ENCODE data around the gene CNOT3. TPM values are rescaled to one million over a fixed set of nuclear protein-coding genes. Genes with fewer than 3 reads are reported as not detected.
"Not testable (repeated sequence)": the region's sequence is repeated elsewhere in the genome, so short reads cannot be mapped to it uniquely, and the experiment has no call there.

Gene CNOT3
- total and polyA plus RNA-seq, 9 of the 15 experiments (the other 6 are each of a cell fraction or from before 2014, with no cell fraction given), result 0.27 to 60.4 (median 9.9) TPM

GRCh38 chr19:54095859-54096616 is 41.5 kb upstream of the CNOT3 start:
- CTCF ChIA-PET (ENCODE audit: low intra/inter-chr PET ratio); H4K20me1 ChIP-seq (replicated peaks; ENCODE audit: control insufficient read depth, insufficient read depth, low read length); BruUV-seq (replicated peaks); in situ Hi-C loops (cut with MboI); H3K27me3 ChIP-seq (ENCODE audit: control insufficient read depth in 2 of 2, insufficient read depth in 2 of 2, low read length in 2 of 2); intact Hi-C loops (cut with micrococcal nuclease); H3K9me1 ChIP-seq (ENCODE audit: control insufficient read depth, insufficient read depth, low read length); H3K79me2 ChIP-seq (ENCODE audit: control insufficient read depth, insufficient read depth, low read length); H3K36me3 ChIP-seq (ENCODE audit: control insufficient read depth, insufficient read depth, low read length); FAIRE-seq; H3K9me3 ChIP-seq (replicated peaks; ENCODE audit: control insufficient read depth, insufficient read depth, low read depth, low read length); H3K27ac ChIP-seq (ENCODE audit: extremely low read depth, low read depth, low read length); TF ChIP-seq NR2C2 (tag; IDR thresholded peaks at IDR 0.05): not testable (repeated sequence)
- peak; percentile 80 for ATAC-seq
- Histone ChIP-seq H2AFZ (ENCODE audit: low read depth, low read length) (peak overlapping the region; percentile 68), H3K4me1 (replicated peaks in 1 of 2; ENCODE audit: control insufficient read depth in 2 of 2, insufficient read depth in 2 of 2, low read length in 2 of 2) (peaks cover 0 to 24% of the 10 kb centered on the region in 2 experiments; a peak in 3 of 5 replicates), H3K9ac (ENCODE audit: insufficient read depth in 1 of 2, low read depth in 2 of 2, low read length in 2 of 2) (peak overlapping the region; percentile 34 to 84; a peak in 3 of 4 replicates), H3K4me2 (ENCODE audit: insufficient read depth, low read length) (peak overlapping the region; percentile 62), H3K4me3 (peak overlapping the region; percentile 16)
- POLR2A ChIA-PET, result interaction anchor here (1.4 to 1.7 kb wide), 2 partner anchors 19 to 112 kb away, joined by 4 to 5 read pairs; partner anchors contain the start of genes PRPF31 and TFPT
- peak; percentile 50 to 70 (median 62) for DNase-seq (ENCODE audit: extremely low read depth in 1 of 4, low spot score in 3 of 4)
- 3% methylated on average over 28 of the region's 46 CpGs for WGBS (ENCODE audit: insufficient coverage, low coverage, missing lambda C conversion rate)
- peak; percentile 89; the same call in 1 of the 2 replicates for TF ChIP-seq ZNF232 (CRISPR knock-in tag; IDR thresholded peaks at IDR 0.05)
- 0 out of 2 replicates have a peak, but pooled peaks have one; percentile 55 for TF ChIP-seq NR2C2 (CRISPR knock-in tag; IDR thresholded peaks at IDR 0.05)
- TF ChIP-seq, protein P1, sequence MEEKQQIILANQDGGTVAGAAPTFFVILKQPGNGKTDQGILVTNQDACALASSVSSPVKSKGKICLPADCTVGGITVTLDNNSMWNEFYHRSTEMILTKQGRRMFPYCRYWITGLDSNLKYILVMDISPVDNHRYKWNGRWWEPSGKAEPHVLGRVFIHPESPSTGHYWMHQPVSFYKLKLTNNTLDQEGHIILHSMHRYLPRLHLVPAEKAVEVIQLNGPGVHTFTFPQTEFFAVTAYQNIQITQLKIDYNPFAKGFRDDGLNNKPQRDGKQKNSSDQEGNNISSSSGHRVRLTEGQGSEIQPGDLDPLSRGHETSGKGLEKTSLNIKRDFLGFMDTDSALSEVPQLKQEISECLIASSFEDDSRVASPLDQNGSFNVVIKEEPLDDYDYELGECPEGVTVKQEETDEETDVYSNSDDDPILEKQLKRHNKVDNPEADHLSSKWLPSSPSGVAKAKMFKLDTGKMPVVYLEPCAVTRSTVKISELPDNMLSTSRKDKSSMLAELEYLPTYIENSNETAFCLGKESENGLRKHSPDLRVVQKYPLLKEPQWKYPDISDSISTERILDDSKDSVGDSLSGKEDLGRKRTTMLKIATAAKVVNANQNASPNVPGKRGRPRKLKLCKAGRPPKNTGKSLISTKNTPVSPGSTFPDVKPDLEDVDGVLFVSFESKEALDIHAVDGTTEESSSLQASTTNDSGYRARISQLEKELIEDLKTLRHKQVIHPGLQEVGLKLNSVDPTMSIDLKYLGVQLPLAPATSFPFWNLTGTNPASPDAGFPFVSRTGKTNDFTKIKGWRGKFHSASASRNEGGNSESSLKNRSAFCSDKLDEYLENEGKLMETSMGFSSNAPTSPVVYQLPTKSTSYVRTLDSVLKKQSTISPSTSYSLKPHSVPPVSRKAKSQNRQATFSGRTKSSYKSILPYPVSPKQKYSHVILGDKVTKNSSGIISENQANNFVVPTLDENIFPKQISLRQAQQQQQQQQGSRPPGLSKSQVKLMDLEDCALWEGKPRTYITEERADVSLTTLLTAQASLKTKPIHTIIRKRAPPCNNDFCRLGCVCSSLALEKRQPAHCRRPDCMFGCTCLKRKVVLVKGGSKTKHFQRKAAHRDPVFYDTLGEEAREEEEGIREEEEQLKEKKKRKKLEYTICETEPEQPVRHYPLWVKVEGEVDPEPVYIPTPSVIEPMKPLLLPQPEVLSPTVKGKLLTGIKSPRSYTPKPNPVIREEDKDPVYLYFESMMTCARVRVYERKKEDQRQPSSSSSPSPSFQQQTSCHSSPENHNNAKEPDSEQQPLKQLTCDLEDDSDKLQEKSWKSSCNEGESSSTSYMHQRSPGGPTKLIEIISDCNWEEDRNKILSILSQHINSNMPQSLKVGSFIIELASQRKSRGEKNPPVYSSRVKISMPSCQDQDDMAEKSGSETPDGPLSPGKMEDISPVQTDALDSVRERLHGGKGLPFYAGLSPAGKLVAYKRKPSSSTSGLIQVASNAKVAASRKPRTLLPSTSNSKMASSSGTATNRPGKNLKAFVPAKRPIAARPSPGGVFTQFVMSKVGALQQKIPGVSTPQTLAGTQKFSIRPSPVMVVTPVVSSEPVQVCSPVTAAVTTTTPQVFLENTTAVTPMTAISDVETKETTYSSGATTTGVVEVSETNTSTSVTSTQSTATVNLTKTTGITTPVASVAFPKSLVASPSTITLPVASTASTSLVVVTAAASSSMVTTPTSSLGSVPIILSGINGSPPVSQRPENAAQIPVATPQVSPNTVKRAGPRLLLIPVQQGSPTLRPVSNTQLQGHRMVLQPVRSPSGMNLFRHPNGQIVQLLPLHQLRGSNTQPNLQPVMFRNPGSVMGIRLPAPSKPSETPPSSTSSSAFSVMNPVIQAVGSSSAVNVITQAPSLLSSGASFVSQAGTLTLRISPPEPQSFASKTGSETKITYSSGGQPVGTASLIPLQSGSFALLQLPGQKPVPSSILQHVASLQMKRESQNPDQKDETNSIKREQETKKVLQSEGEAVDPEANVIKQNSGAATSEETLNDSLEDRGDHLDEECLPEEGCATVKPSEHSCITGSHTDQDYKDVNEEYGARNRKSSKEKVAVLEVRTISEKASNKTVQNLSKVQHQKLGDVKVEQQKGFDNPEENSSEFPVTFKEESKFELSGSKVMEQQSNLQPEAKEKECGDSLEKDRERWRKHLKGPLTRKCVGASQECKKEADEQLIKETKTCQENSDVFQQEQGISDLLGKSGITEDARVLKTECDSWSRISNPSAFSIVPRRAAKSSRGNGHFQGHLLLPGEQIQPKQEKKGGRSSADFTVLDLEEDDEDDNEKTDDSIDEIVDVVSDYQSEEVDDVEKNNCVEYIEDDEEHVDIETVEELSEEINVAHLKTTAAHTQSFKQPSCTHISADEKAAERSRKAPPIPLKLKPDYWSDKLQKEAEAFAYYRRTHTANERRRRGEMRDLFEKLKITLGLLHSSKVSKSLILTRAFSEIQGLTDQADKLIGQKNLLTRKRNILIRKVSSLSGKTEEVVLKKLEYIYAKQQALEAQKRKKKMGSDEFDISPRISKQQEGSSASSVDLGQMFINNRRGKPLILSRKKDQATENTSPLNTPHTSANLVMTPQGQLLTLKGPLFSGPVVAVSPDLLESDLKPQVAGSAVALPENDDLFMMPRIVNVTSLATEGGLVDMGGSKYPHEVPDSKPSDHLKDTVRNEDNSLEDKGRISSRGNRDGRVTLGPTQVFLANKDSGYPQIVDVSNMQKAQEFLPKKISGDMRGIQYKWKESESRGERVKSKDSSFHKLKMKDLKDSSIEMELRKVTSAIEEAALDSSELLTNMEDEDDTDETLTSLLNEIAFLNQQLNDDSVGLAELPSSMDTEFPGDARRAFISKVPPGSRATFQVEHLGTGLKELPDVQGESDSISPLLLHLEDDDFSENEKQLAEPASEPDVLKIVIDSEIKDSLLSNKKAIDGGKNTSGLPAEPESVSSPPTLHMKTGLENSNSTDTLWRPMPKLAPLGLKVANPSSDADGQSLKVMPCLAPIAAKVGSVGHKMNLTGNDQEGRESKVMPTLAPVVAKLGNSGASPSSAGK (IDR thresholded peaks at IDR 0.05), result peak; percentile 95
- TF ChIP-seq TGIF2 (CRISPR knock-in tag; IDR thresholded peaks at IDR 0.05), result peak; percentile 92; the same call in 1 of the 2 replicates
- TF ChIP-seq ZNF224 (CRISPR knock-in tag; IDR thresholded peaks at IDR 0.05), result peak; percentile 90; the same call in 1 of the 2 replicates
- 0 out of 2 replicates have a peak, but pooled peaks have one; percentile 19 for TF ChIP-seq ZBTB7A (IDR thresholded peaks at IDR 0.05; ENCODE audit: borderline replicate concordance, control insufficient read depth, low read depth, low read length)
- peak; percentile 90 for TF ChIP-seq NR3C1 (CRISPR knock-in tag; IDR thresholded peaks at IDR 0.05)
- peak in 1 of 2 experiments; percentile 17; a peak in 1 of 4 replicates for TF ChIP-seq SIN3A (IDR thresholded peaks at IDR 0.05; ENCODE audit: borderline replicate concordance in 2 of 2, control insufficient read depth in 1 of 2, low read depth in 2 of 2, low read length in 2 of 2)

Measured in K562 (cell line).